KMS-11 (cell line): ENCODE measurements around the gene SLC8B1.

Experiments
- H2AFZ ChIP-seq: fragments of 200-600 bp; sonication (generic); 2 replicates; pipeline ENCODE4 v1.6.1; 2016; ENCODE audit warnings: antibody characterized with exemption, mixed run types, low read depth
- H3K27ac ChIP-seq: fragments of 200-600 bp; sonication (generic); 2 replicates; pipeline ENCODE4 v1.6.1; 2016; ENCODE audit warnings: mild to moderate bottlenecking, mixed run types
- H3K27me3 ChIP-seq: fragments of 200-600 bp; sonication (generic); 2 replicates; pipeline ENCODE4 v1.6.1; 2017; ENCODE audit warnings: mild to moderate bottlenecking, low read depth, mixed run types, moderate library complexity; ENCODE audit not compliant: insufficient read depth
- H3K36me3 ChIP-seq: fragments of 200-600 bp; sonication (generic); 2 replicates; pipeline ENCODE4 v1.6.1; 2017; ENCODE audit warnings: mild to moderate bottlenecking, mixed run types; ENCODE audit not compliant: insufficient read depth
- H3K4me1 ChIP-seq: fragments of 200-600 bp; sonication (generic); 2 replicates; pipeline ENCODE4 v1.6.1; 2016; ENCODE audit warnings: mild to moderate bottlenecking, low read depth, mixed run types; ENCODE audit not compliant: poor library complexity, severe bottlenecking
- H3K4me2 ChIP-seq: fragments of 200-600 bp; sonication (generic); 2 replicates; pipeline ENCODE4 v1.7.0; 2016; ENCODE audit warnings: mild to moderate bottlenecking, mixed run types
- H3K4me3 ChIP-seq: fragments of 200-600 bp; sonication (generic); IDR thresholded peaks from 2 replicates; pipeline ENCODE4 v1.6.1; 2017; ENCODE audit warnings: low read depth, low read length, mixed read lengths; ENCODE audit not compliant: insufficient read depth
- H3K79me2 ChIP-seq: fragments of 200-600 bp; sonication (generic); 2 replicates; pipeline ENCODE4 v1.6.1; 2016; ENCODE audit warnings: low read depth, mixed run types; ENCODE audit not compliant: insufficient read depth
- H3K9ac ChIP-seq: fragments of 200-600 bp; sonication (generic); 2 replicates; pipeline ENCODE4 v1.6.1; 2016; ENCODE audit warnings: mild to moderate bottlenecking, mixed run types
- H4K20me1 ChIP-seq: fragments of 200-600 bp; sonication (generic); 2 replicates; pipeline ENCODE4 v1.6.1; 2016; ENCODE audit warnings: mild to moderate bottlenecking, mixed run types; ENCODE audit not compliant: insufficient read depth
- TF ChIP-seq, protein P1 (sequence below): fragments of 200-600 bp; sonication (generic); conservative IDR thresholded peaks from 2 replicates; pipeline ENCODE4 v1.6.1; 2017; ENCODE audit warnings: low read depth, mild to moderate bottlenecking, antibody characterized with exemption, low read length, moderate library complexity, mixed read lengths

Gene SLC8B1

DNA sequence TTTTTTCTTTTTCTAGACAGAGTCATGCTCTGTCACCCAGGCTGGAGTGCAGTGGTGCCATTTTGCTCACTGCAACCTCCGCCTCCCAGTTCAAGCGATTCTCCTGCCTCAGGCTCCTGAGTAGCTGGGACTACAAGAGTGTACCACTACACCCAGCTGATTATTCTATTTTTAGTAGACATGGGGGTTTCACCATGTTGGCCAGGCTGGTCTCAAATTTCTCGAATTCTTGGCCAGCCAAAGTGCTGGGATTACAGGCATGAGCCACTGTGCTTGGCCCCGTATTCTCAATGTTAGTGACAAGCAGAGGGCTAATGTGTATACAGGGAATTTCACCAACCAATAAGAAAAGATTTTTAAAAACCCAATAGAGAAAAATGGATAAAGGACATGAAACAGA is 31.9 kb upstream of the SLC8B1 start:
- H3K36me3 ChIP-seq = no peaks in the 10 kb centered on the region
- no peak overlapping the region for H2AFZ ChIP-seq
- no peak overlapping the region for H3K9ac ChIP-seq
- H3K4me2 ChIP-seq = no peak overlapping the region
- H4K20me1 ChIP-seq = no peaks in the 10 kb centered on the region
- H3K79me2 ChIP-seq = no peaks in the 10 kb centered on the region
- no peak overlapping the region for H3K27ac ChIP-seq
- no peak overlapping the region for H3K4me3 ChIP-seq
- H3K4me1 ChIP-seq = no peaks in the 10 kb centered on the region
- TF ChIP-seq, protein P1, sequence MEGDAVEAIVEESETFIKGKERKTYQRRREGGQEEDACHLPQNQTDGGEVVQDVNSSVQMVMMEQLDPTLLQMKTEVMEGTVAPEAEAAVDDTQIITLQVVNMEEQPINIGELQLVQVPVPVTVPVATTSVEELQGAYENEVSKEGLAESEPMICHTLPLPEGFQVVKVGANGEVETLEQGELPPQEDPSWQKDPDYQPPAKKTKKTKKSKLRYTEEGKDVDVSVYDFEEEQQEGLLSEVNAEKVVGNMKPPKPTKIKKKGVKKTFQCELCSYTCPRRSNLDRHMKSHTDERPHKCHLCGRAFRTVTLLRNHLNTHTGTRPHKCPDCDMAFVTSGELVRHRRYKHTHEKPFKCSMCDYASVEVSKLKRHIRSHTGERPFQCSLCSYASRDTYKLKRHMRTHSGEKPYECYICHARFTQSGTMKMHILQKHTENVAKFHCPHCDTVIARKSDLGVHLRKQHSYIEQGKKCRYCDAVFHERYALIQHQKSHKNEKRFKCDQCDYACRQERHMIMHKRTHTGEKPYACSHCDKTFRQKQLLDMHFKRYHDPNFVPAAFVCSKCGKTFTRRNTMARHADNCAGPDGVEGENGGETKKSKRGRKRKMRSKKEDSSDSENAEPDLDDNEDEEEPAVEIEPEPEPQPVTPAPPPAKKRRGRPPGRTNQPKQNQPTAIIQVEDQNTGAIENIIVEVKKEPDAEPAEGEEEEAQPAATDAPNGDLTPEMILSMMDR = no peak
- H3K27me3 ChIP-seq = no peaks in the 10 kb centered on the region

DNA sequence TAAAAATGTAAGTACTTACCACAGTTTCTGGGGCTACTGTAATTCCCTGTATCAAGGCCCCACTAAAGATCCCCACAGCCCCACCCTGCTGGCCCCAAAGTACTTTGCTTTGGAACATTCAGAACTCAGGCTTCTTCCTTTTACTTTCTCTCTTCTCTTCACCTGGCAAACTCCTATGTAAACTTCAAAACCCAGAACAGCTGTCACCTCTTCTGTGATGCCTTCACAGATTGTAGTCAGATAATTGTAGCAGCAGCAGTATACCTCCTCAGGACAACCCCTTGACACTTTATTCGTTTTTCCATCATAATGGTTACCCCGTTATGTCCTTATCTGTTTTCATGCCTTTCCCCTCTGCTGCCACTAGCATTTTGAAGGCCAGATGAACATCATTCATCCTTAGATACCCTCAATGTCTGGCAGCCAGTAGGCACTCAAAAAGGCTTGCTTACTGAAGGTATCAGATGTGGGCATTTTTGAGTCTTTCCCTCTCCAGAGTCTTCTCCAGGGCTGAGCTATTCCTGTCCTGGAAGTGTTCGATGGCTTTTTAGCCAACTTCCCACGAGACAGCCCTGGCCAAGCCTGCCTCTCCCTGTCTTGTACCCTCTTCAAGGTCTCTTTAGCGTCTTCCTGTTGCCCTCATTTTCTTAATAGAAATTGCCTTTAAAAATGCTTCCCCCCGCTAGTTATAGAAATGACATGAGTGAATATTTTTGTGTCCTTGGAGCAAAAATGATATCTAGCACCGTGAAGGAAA is 30.9 kb upstream of the SLC8B1 start:
- no peak overlapping the region for H3K4me2 ChIP-seq
- H2AFZ ChIP-seq = no peak overlapping the region
- H3K4me1 ChIP-seq = no peaks in the 10 kb centered on the region
- no peaks in the 10 kb centered on the region for H4K20me1 ChIP-seq
- H3K9ac ChIP-seq = no peak overlapping the region
- TF ChIP-seq, protein P1 = no peak
- no peaks in the 10 kb centered on the region for H3K79me2 ChIP-seq
- H3K27ac ChIP-seq = no peak overlapping the region
- H3K4me3 ChIP-seq = no peak overlapping the region
- H3K36me3 ChIP-seq = no peaks in the 10 kb centered on the region
- H3K27me3 ChIP-seq = no peaks in the 10 kb centered on the region

DNA sequence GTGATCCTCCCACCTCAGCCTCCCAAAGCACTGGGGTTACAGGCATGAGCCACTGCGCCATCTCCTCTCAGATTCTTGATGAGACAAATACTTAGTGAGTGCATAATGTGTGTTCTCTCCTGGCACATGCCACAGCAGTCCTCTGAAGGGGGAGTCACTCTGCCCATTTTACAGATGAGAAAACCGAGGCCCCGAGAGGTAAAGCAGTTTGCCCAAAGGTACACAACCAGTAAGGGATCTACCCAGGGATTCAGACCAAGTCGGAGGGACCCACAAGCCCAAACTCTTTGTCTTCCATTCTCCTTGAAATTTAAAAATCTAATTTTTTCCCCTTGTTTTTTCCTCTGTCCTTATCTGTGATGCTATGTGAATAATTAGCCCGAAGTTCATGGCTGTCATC is 29.8 kb upstream of the SLC8B1 start:
- Histone ChIP-seq H2AFZ (no peak overlapping the region), H3K36me3 (no peaks in the 10 kb centered on the region), H3K79me2 (no peaks in the 10 kb centered on the region), H3K4me1 (no peaks in the 10 kb centered on the region), H4K20me1 (no peaks in the 10 kb centered on the region), H3K4me3 (no peak overlapping the region), H3K4me2 (no peak overlapping the region), H3K27me3 (no peaks in the 10 kb centered on the region), H3K27ac (no peak overlapping the region), H3K9ac (no peak overlapping the region)
- TF ChIP-seq, protein P1 = no peak

DNA sequence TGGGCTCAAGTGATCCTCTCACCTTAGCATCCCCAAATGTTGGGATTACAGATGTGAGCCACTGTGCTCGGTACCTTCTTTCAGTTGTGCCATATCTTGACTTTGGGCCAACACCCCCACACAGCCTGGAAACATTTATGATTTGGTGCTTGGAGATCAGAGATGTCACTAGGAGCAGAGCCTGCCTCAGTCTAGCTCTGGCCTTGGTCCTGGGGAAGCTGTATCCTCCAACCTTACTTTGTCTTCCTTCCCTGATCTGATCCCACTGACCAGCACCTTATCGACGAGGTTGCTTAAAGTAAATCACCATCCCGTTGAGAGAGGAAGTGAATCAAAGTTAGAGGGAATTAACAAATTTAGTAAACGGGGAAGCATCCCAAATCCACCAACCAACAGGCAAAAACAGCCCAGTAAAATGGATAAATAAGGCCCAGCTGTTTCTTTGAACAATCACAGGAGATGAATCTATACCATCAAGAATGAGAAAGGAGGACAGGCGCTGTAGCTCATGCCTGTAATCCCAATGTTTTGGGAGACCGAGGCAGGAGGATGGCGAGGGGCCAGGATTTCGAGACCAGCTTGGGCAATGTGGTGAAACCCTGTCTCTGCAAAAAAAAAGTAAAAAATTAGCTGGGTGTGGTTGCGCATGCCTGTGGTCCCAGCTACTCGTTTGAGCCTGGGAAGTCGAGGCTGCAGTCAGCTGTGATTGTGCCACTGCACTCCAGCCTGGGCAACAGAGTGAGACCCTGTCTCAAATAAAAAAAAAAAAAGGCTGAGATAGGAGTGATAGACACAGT is 26.9 kb upstream of the SLC8B1 start:
- H3K27ac ChIP-seq = no peak overlapping the region
- H3K4me3 ChIP-seq = no peak overlapping the region
- H4K20me1 ChIP-seq = no peaks in the 10 kb centered on the region
- no peak overlapping the region for H3K9ac ChIP-seq
- H2AFZ ChIP-seq = no peak overlapping the region
- H3K79me2 ChIP-seq = no peaks in the 10 kb centered on the region
- H3K27me3 ChIP-seq = no peaks in the 10 kb centered on the region
- no peaks in the 10 kb centered on the region for H3K36me3 ChIP-seq
- no peaks in the 10 kb centered on the region for H3K4me1 ChIP-seq
- H3K4me2 ChIP-seq = no peak overlapping the region
- TF ChIP-seq, protein P1 = no peak
